H1 (cell line): ENCODE measurements around the gene SYNGR4. TPM values are rescaled to one million over a fixed set of nuclear protein-coding genes. Genes with fewer than 3 reads are reported as not detected.

Source experiments
- ASH2L ChIP-seq: fragments of 200-600, 300-600 bp; sonication (generic); IDR thresholded peaks from one replicate; pipeline ENCODE4 v1.7.1; 2017; ENCODE audit warnings: low read length
- BACH1 ChIP-seq: IDR thresholded peaks from 2 replicates; pipeline ENCODE4 v1.6.1; 2012; ENCODE audit warnings: low read length, improper control_type of control experiment
- BCL11A ChIP-seq, 2 experiments: IDR thresholded peaks; one replicate each; pipeline ENCODE4 v1.6.1; 2011; ENCODE audit warnings: low read depth in 2 of 2, low read length in 2 of 2, mild to moderate bottlenecking in 2 of 2
- CEBPB ChIP-seq: IDR thresholded peaks from 2 replicates; pipeline ENCODE4 v1.6.1; 2012; ENCODE audit warnings: low read depth, low read length
- CHD2 ChIP-seq: IDR thresholded peaks from 2 replicates; pipeline ENCODE4 v1.6.1; 2012; ENCODE audit warnings: low read length, improper control_type of control experiment
- EGR1 ChIP-seq: IDR thresholded peaks from 2 replicates; pipeline ENCODE4 v1.6.1; 2011; ENCODE audit warnings: low read depth, low read length, borderline replicate concordance
- EP300 ChIP-seq, 2 experiments: IDR thresholded peaks; 1 replicate in 1 of 2; 2 replicates in 1 of 2; pipeline ENCODE4 v1.6.1; 2011 to 2012; ENCODE audit warnings: low read depth in 2 of 2, low read length in 2 of 2, mild to moderate bottlenecking in 2 of 2, borderline replicate concordance in 1 of 2, inconsistent platforms in 1 of 2, moderate library complexity in 1 of 2
- GTF2F1 ChIP-seq: IDR thresholded peaks from 2 replicates; pipeline ENCODE4 v1.6.1; 2012; ENCODE audit warnings: low read depth, low read length, improper control_type of control experiment, borderline replicate concordance
- HDAC2 ChIP-seq, 2 experiments: fragments of 300-600 bp in 1 of 2; sonication (generic) in 1 of 2; IDR thresholded peaks; 2 replicates each; pipeline ENCODE4 v1.6.1; 2011 to 2012; ENCODE audit warnings: low read depth in 2 of 2, low read length in 2 of 2, mild to moderate bottlenecking in 2 of 2, moderate library complexity in 2 of 2, borderline replicate concordance in 1 of 2, inconsistent platforms in 1 of 2
- KDM4A ChIP-seq: IDR thresholded peaks from one replicate; pipeline ENCODE4 v1.7.1; 2012; ENCODE audit warnings: low read depth, mild to moderate bottlenecking, moderate library complexity, low read length, inconsistent platforms; ENCODE audit not compliant: severe bottlenecking
- MAX ChIP-seq: IDR thresholded peaks from 2 replicates; pipeline ENCODE4 v1.6.1; 2012; ENCODE audit warnings: inconsistent platforms
- NANOG ChIP-seq: IDR thresholded peaks from 2 replicates; pipeline ENCODE4 v1.6.1; 2011; ENCODE audit warnings: low read length, low read depth, mild to moderate bottlenecking, inconsistent platforms; ENCODE audit not compliant: insufficient read depth, poor library complexity, severe bottlenecking
- POLR2A ChIP-seq, 2 experiments: IDR thresholded peaks; 1 replicate in 1 of 2; 2 replicates in 1 of 2; pipeline ENCODE4 v1.6.1; 2011; ENCODE audit warnings: low read depth in 2 of 2, low read length in 2 of 2, mild to moderate bottlenecking in 2 of 2; ENCODE audit errors: control extremely low read depth in 1 of 2
- POU5F1 ChIP-seq: IDR thresholded peaks from 2 replicates; pipeline ENCODE4 v1.6.1; 2011; ENCODE audit warnings: low read depth, mild to moderate bottlenecking, low read length, moderate library complexity
- RFX5 ChIP-seq: IDR thresholded peaks from 2 replicates; pipeline ENCODE4 v1.6.1; 2011; ENCODE audit warnings: low read depth, low read length, improper control_type of control experiment, borderline replicate concordance
- SIN3A ChIP-seq, 2 experiments: IDR thresholded peaks in 1 of 2; conservative IDR thresholded peaks in 1 of 2; 2 replicates each; pipeline ENCODE4 v1.6.1; 2011 to 2012; ENCODE audit warnings: low read length in 2 of 2, improper control_type of control experiment in 1 of 2, low read depth in 1 of 2, mild to moderate bottlenecking in 1 of 2
- SIX5 ChIP-seq: IDR thresholded peaks from 2 replicates; pipeline ENCODE4 v1.6.1; 2011; ENCODE audit warnings: mild to moderate bottlenecking, low read depth, low read length
- SRF ChIP-seq: IDR thresholded peaks from 2 replicates; pipeline ENCODE4 v1.6.1; 2011; ENCODE audit warnings: mild to moderate bottlenecking, low read depth, low read length, moderate library complexity
- SUZ12 ChIP-seq: fragments of 200-600 bp; sonication (generic); IDR thresholded peaks from 2 replicates; pipeline ENCODE4 v1.6.1; 2012; ENCODE audit warnings: mild to moderate bottlenecking, inconsistent platforms, low read length, moderate library complexity, mixed read lengths
- TAF1 ChIP-seq: IDR thresholded peaks from 2 replicates; pipeline ENCODE4 v1.6.1; 2011; ENCODE audit warnings: mild to moderate bottlenecking, low read depth, low read length
- ZNF274 ChIP-seq: IDR thresholded peaks from 2 replicates; pipeline ENCODE4 v1.7.0; 2012; ENCODE audit warnings: low read length, borderline replicate concordance; ENCODE audit errors: extremely low read depth
- polyA plus RNA-seq, 7 experiments: library from polyadenylated mRNA; depleted of rRNA in 3 of 7; stranded (reverse) in 5 of 7; unstranded in 2 of 7; fragments of >200 nt in 5 of 7; fragments of 200-250 nt in 2 of 7; gene quantifications; 1 replicate in 5 of 7; 2 replicates in 1 of 7; 4 replicates in 1 of 7; pipeline versions ENCODE4 v1.2.1 to v1.2.3, GENCODE V29; 2011 to 2013; ENCODE audit warnings: missing spikeins in 2 of 7, mixed read lengths in 2 of 7
- total RNA-seq: library from RNA; stranded (reverse); fragmentation: NEBNext Ultra II Directional; extraction: Animal tissue kit (Norgen Biotek cat#: 25700); gene quantifications from 2 replicates; pipeline ENCODE4 v1.2.1, GENCODE V29; 2021
- TF ChIP-seq, protein P1 (sequence below), 3 experiments: IDR thresholded peaks; 1 replicate in 2 of 3; 2 replicates in 1 of 3; pipeline versions ENCODE4 v1.5.1 to v1.6.1; 2011; ENCODE audit warnings: low read length in 3 of 3, mild to moderate bottlenecking in 3 of 3, inconsistent platforms in 2 of 3, low read depth in 1 of 3, moderate library complexity in 1 of 3; ENCODE audit not compliant: insufficient read depth in 1 of 3; ENCODE audit errors: control extremely low read depth in 1 of 3

SYNGR4 gene
- total and polyA plus RNA-seq, 2 of the 8 experiments (the other 6 are each of a cell fraction or from before 2014, with no cell fraction given): 0.41 TPM; not detected in 1

DNA sequence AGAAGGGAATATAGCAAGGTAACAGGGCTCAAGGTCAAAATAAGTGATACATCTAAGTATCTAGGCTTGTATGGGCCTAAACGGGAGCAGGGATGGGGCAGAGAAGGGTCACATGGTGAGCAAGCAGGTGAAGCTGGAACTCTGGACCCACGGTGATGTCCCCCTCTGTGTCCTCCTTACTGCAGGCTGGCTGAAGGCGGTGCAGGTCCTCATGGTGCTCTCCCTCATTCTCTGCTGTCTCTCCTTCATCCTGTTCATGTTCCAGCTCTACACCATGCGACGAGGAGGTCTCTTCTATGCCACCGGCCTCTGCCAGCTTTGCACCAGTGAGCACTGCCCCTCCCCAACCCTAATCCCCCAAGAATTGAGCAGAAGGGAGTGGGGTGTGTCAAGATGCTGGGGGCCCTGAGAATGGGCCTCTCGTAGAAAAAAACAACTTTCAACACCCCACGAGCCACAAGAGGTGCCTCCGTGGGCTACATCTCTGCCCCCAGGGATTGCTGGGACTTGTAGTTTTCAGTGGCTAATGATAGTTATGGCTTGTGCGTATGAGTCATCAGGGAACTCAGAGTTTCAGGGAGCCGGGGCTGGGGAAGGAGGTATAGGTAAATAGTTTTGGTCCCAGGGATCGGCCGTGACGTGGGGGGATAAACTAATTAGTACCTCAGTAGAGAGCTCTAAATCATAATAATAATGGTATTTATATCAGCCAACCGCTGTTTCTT, 34.8 kb upstream of the SYNGR4 start (continued):
- no peak for TF ChIP-seq GTF2F1
- TF ChIP-seq EGR1: no peak
- TF ChIP-seq SIX5: peak; percentile 69
- TF ChIP-seq SUZ12: no peak
- no peak for TF ChIP-seq ASH2L
- no peak for TF ChIP-seq ZNF274
- TF ChIP-seq SIN3A (conservative IDR thresholded peaks at IDR 0.05 in 1 of 2, IDR thresholded peaks at IDR 0.05 in 1 of 2; ENCODE audit: low read depth in 1 of 2, low read length in 2 of 2): no peak
- TF ChIP-seq POLR2A (IDR thresholded peaks at IDR 0.05; ENCODE audit: control extremely low read depth in 1 of 2, low read depth in 2 of 2, low read length in 2 of 2): no peak
- TF ChIP-seq RFX5: no peak
- TF ChIP-seq, protein P1, sequence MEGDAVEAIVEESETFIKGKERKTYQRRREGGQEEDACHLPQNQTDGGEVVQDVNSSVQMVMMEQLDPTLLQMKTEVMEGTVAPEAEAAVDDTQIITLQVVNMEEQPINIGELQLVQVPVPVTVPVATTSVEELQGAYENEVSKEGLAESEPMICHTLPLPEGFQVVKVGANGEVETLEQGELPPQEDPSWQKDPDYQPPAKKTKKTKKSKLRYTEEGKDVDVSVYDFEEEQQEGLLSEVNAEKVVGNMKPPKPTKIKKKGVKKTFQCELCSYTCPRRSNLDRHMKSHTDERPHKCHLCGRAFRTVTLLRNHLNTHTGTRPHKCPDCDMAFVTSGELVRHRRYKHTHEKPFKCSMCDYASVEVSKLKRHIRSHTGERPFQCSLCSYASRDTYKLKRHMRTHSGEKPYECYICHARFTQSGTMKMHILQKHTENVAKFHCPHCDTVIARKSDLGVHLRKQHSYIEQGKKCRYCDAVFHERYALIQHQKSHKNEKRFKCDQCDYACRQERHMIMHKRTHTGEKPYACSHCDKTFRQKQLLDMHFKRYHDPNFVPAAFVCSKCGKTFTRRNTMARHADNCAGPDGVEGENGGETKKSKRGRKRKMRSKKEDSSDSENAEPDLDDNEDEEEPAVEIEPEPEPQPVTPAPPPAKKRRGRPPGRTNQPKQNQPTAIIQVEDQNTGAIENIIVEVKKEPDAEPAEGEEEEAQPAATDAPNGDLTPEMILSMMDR (IDR thresholded peaks at IDR 0.05; ENCODE audit: control extremely low read depth in 1 of 3, insufficient read depth in 1 of 3, low read depth in 1 of 3, low read length in 3 of 3): no peak
- TF ChIP-seq POU5F1: no peak
- TF ChIP-seq MAX: no peak
- no peak for TF ChIP-seq CHD2
- no peak for TF ChIP-seq BACH1
- TF ChIP-seq SRF: no peak
- no peak for TF ChIP-seq EP300 (IDR thresholded peaks at IDR 0.05; ENCODE audit: borderline replicate concordance in 1 of 2, low read depth in 2 of 2, low read length in 2 of 2)
- TF ChIP-seq KDM4A: no peak
- TF ChIP-seq BCL11A (IDR thresholded peaks at IDR 0.05; ENCODE audit: low read depth in 2 of 2, low read length in 2 of 2): no peak
- TF ChIP-seq NANOG: no peak
- TF ChIP-seq TAF1: no peak
- no peak for TF ChIP-seq CEBPB
- TF ChIP-seq HDAC2 (IDR thresholded peaks at IDR 0.05; ENCODE audit: borderline replicate concordance in 1 of 2, low read depth in 2 of 2, low read length in 2 of 2): no peak
